ENCODE data around the gene KIF25. TPM values are rescaled to one million over a fixed set of nuclear protein-coding genes. Genes with fewer than 3 reads are reported as not detected.

KIF25 gene
- total and polyA plus RNA-seq, 9 donors: 0.32 to 1.2 (median 0.74) TPM; not detected in 4

DNA sequence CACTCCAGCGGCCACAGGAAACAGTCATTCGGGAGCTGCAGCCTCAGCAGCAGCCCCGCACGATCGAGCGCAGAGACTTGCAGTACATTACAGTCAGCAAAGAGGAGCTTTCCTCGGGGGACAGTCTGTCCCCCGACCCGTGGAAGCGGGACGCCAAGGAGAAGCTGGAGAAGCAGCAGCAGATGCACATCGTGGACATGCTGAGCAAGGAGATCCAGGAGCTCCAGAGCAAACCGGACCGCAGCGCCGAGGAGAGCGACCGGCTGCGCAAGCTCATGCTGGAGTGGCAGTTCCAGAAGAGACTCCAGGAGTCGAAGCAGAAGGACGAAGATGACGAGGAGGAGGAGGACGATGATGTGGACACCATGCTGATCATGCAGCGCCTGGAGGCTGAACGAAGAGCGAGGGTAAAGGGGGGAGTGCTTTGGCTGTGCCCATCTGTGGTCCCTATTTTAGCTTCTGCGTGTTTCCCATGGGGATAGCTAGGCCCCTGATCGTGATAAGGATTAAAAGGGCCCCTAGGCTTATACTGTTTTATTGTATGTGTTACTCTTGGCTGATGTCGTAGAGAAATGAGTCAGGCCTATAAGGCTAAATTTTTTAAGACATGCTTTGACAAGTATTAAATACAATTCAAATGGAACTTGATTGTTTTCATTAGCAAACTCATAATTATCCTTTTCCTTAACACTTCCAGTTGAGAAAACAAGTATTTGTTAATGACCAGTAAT is 45.5 kb upstream of the KIF25 start:
- Histone ChIP-seq H3K27me3 (no peaks in the 10 kb centered on the region), H3K27ac (no peak overlapping the region), H3K4me3 (no peak overlapping the region), H3K36me3 (no peaks in the 10 kb centered on the region), H3K9me3 (no peaks in the 10 kb centered on the region), H3K4me1 (ENCODE audit: insufficient read depth) (no peaks in the 10 kb centered on the region)
- intact Hi-C loops (cut with DNase I): no loop called here
- TF ChIP-seq EP300 (IDR thresholded peaks at IDR 0.05) (no peak), POLR2A (IDR thresholded peaks at IDR 0.05) (no peak)
- TF ChIP-seq, protein P1, sequence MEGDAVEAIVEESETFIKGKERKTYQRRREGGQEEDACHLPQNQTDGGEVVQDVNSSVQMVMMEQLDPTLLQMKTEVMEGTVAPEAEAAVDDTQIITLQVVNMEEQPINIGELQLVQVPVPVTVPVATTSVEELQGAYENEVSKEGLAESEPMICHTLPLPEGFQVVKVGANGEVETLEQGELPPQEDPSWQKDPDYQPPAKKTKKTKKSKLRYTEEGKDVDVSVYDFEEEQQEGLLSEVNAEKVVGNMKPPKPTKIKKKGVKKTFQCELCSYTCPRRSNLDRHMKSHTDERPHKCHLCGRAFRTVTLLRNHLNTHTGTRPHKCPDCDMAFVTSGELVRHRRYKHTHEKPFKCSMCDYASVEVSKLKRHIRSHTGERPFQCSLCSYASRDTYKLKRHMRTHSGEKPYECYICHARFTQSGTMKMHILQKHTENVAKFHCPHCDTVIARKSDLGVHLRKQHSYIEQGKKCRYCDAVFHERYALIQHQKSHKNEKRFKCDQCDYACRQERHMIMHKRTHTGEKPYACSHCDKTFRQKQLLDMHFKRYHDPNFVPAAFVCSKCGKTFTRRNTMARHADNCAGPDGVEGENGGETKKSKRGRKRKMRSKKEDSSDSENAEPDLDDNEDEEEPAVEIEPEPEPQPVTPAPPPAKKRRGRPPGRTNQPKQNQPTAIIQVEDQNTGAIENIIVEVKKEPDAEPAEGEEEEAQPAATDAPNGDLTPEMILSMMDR (IDR thresholded peaks at IDR 0.05): no peak
- no peak for DNase-seq
- 96 to 97% (median 97%) methylated on average over 29 of the region's 29 CpGs for WGBS, 3 donors

DNA sequence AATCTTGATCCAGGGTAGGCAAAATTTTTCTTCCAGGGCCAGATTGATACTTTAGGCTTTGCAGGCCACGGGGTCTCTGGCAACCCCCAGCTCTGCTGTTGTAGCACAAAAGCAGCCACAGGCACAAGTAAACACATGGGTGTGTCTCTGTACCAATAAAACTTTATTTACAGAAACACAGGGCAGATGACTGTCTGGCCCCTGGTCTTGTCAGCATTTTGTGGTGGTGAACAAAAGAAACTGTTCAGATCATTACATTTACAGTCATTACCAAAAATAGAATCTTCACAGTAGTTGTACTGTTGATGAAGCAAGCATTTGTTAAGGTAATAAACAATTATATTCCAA is 45.0 kb upstream of the KIF25 start:
- Histone ChIP-seq H3K4me1 (ENCODE audit: insufficient read depth) (no peaks in the 10 kb centered on the region), H3K27me3 (no peaks in the 10 kb centered on the region), H3K27ac (no peak overlapping the region), H3K9me3 (no peaks in the 10 kb centered on the region), H3K4me3 (no peak overlapping the region), H3K36me3 (no peaks in the 10 kb centered on the region)
- no peak for DNase-seq
- WGBS, 3 donors: 89 to 100% (median 95%) methylated on average over 1 of the region's 1 CpG
- intact Hi-C loops (cut with DNase I): no loop called here
- TF ChIP-seq, protein P1 (IDR thresholded peaks at IDR 0.05): no peak

- no peaks in the 10 kb centered on the region for H3K9me3 ChIP-seq
- H3K4me3 ChIP-seq: no peak overlapping the region
- no peaks in the 10 kb centered on the region for H3K27me3 ChIP-seq
- WGBS, 3 donors: 94 to 96% (median 94%) methylated on average over 5 of the region's 5 CpGs
- no peaks in the 10 kb centered on the region for H3K36me3 ChIP-seq
- TF ChIP-seq, protein P1 (IDR thresholded peaks at IDR 0.05): no peak
- TF ChIP-seq POLR2A (IDR thresholded peaks at IDR 0.05): no peak
- no peak overlapping the region for H3K27ac ChIP-seq
- DNase-seq: no peak
- H3K4me1 ChIP-seq (ENCODE audit: insufficient read depth): no peaks in the 10 kb centered on the region
- intact Hi-C loops (cut with DNase I): no loop called here
These were observed 43.9 kb upstream of the KIF25 start for GRCh38 chr6:167953551-167953950.

DNA sequence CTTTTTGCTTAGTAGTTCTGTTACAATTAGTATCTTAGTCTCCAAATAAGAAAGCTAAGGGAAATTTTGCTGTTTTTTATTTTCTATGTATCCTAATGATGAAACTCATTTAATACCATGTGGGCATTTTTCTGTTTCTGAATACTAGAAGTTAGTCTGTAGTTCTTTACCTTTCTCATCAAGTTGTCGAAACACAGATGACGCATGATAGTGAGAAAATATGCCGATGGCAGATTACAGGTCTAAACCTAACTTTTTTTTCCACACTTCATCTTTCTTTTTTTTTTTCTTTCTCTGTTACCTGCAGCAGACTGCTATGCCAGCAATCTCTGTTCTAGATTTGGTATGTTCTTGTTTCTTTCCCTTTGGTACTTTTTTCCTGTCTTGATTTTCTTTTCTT is 43.3 kb upstream of the KIF25 start:
- H3K9me3 ChIP-seq: no peaks in the 10 kb centered on the region
- no peaks in the 10 kb centered on the region for H3K36me3 ChIP-seq
- no peak for DNase-seq
- H3K27ac ChIP-seq: no peak overlapping the region
- TF ChIP-seq, protein P1 (IDR thresholded peaks at IDR 0.05): no peak
- no peak for TF ChIP-seq EP300 (IDR thresholded peaks at IDR 0.05)
- TF ChIP-seq POLR2A (IDR thresholded peaks at IDR 0.05): no peak
- no peak overlapping the region for H3K4me3 ChIP-seq
- intact Hi-C loops (cut with DNase I): no loop called here
- H3K4me1 ChIP-seq (ENCODE audit: insufficient read depth): no peaks in the 10 kb centered on the region
- WGBS, 3 donors: 93 to 98% (median 97%) methylated on average over 3 of the region's 3 CpGs
- no peaks in the 10 kb centered on the region for H3K27me3 ChIP-seq

Measured in ovary (tissue), 9 donors.